ENCODE results near the gene ZNF57. TPM values are rescaled to one million over a fixed set of nuclear protein-coding genes. Genes with fewer than 3 reads are reported as not detected.
A peak's percentile ranks its signal among the peaks of the same experiment; 100 is the strongest.

Gene ZNF57
- total and polyA plus RNA-seq, 2 of the 13 experiments (the other 11 are each of a cell fraction or from before 2014, with no cell fraction given) = 6.6 to 17.5 TPM

GRCh38 chr19:2866495-2867024 is 34.2 kb upstream of the ZNF57 start:
- Histone ChIP-seq H3K27me3 (ENCODE audit: control insufficient read depth in 1 of 2, insufficient read depth in 2 of 2, low read length in 2 of 2) (no peaks in the 10 kb centered on the region), H3K4me1 (ENCODE audit: insufficient read depth, low read length) (peaks cover 41% of the 10 kb centered on the region), H3K36me3 (replicated peaks in 1 of 2; ENCODE audit: control insufficient read depth in 1 of 2, insufficient read depth in 2 of 2, low read length in 2 of 2) (no peaks in the 10 kb centered on the region), H3K4me3 (replicated peaks in 1 of 3; ENCODE audit: insufficient read depth in 1 of 3, low read depth in 2 of 3, low read length in 3 of 3) (peak overlapping the region; percentile 57 to 94 (median 68)), H3K27ac (ENCODE audit: extremely low read length, insufficient read depth, low read length) (peak overlapping the region; percentile 67), H3K79me2 (ENCODE audit: insufficient read depth, low read length) (peaks cover 25% of the 10 kb centered on the region), H2AFZ (ENCODE audit: low read length) (no peak overlapping the region), H3K9me3 (ENCODE audit: low read length) (no peaks in the 10 kb centered on the region), H3K4me2 (ENCODE audit: low read depth, low read length) (peak overlapping the region; percentile 93), H3K9ac (ENCODE audit: insufficient read depth, low read depth, low read length) (peak overlapping the region; percentile 58), H4K20me1 (ENCODE audit: insufficient read depth, low read length) (peaks cover 2% of the 10 kb centered on the region; the same call in 1 of the 2 replicates)
- POLR2A ChIA-PET = interaction anchor here (0.5 to 3.1 kb wide), 36 partner anchors 8 to 1373 kb away, joined by 3 to 49 read pairs (median 6); partner anchors contain the start of genes GADD45B, SGTA, THOP1 and ZNF554
- no peak for DNase-seq (ENCODE audit: low spot score)
- intact Hi-C loops (cut with micrococcal nuclease; ENCODE audit: unreplicated experiment) (loop anchor here (1.0 to 2.0 kb wide), 2 partner anchors 48 to 83 kb away; partner anchors contain the start of genes SGTA and ZNF554), in situ Hi-C loops (cut with HindIII; ENCODE audit: extremely low pct_ligation_motif_present, low pct_unique_long_range_greater_than_20kb) (no loop called here)
- 3% methylated on average over 6 of the region's 8 CpGs for WGBS (ENCODE audit: low lambda C conversion rate)
- peak; percentile 56 for ATAC-seq
- FAIRE-seq = no peak
- CTCF ChIA-PET (ENCODE audit: low intra/inter-chr PET ratio, low total read pairs) = no interaction called here
- BruUV-seq (replicated peaks) = no TSS peak
- TF ChIP-seq FOXO1 (CRISPR knock-in tag; IDR thresholded peaks at IDR 0.05) = no peak
- TF ChIP-seq PHB2 (IDR thresholded peaks at IDR 0.05; ENCODE audit: partially characterized antibody) = no peak
- TF ChIP-seq ZNF251 (CRISPR knock-in tag; IDR thresholded peaks at IDR 0.05) = no peak
- TF ChIP-seq KLF16 (CRISPR knock-in tag; IDR thresholded peaks at IDR 0.05) = no peak
- no peak for TF ChIP-seq BHLHE40 (IDR thresholded peaks at IDR 0.05; ENCODE audit: low read length)
- no peak for TF ChIP-seq NR2C2 (CRISPR knock-in tag; IDR thresholded peaks at IDR 0.05; ENCODE audit: borderline replicate concordance)
- no peak for TF ChIP-seq EED (CRISPR knock-in tag; IDR thresholded peaks at IDR 0.05)
- no peak for TF ChIP-seq NFRKB (IDR thresholded peaks at IDR 0.05)
- TF ChIP-seq RELA (CRISPR knock-in tag; IDR thresholded peaks at IDR 0.05) = no peak
- TF ChIP-seq SKI (IDR thresholded peaks at IDR 0.05; ENCODE audit: partially characterized antibody) = no peak
- no peak for TF ChIP-seq CREM (IDR thresholded peaks at IDR 0.05)
- TF ChIP-seq CREM (CRISPR knock-in tag; IDR thresholded peaks at IDR 0.05) = no peak
- no peak for TF ChIP-seq GABPB1 (CRISPR knock-in tag; IDR thresholded peaks at IDR 0.05)
- TF ChIP-seq RARA (CRISPR knock-in tag; IDR thresholded peaks at IDR 0.05) = peak; percentile 23; the same call in 1 of the 2 replicates
- TF ChIP-seq CBX5 (CRISPR knock-in tag; IDR thresholded peaks at IDR 0.05; ENCODE audit: borderline replicate concordance) = no peak
- 0 out of 2 replicates have a peak, but pooled peaks have one; percentile 7 for TF ChIP-seq MAX (IDR thresholded peaks at IDR 0.05)
- TF ChIP-seq ZNF563 (CRISPR knock-in tag; IDR thresholded peaks at IDR 0.05) = no peak; the same call in 1 of the 2 replicates
- no peak for TF ChIP-seq ZNF460 (CRISPR knock-in tag; IDR thresholded peaks at IDR 0.05; ENCODE audit: borderline replicate concordance)
- TF ChIP-seq ELF4 (CRISPR knock-in tag; IDR thresholded peaks at IDR 0.05; ENCODE audit: borderline replicate concordance) = no peak
- TF ChIP-seq CBFB (CRISPR knock-in tag; IDR thresholded peaks at IDR 0.05) = no peak
- no peak for TF ChIP-seq POLR2AphosphoS5 (IDR thresholded peaks at IDR 0.05; ENCODE audit: low read depth, low read length)
- no peak for TF ChIP-seq GPBP1L1 (CRISPR knock-in tag; IDR thresholded peaks at IDR 0.05)
- TF ChIP-seq PATZ1 (CRISPR knock-in tag; IDR thresholded peaks at IDR 0.05) = peak; percentile 37
- TF ChIP-seq HOXD1 (CRISPR knock-in tag; IDR thresholded peaks at IDR 0.05) = no peak
- no peak for TF ChIP-seq NONO (IDR thresholded peaks at IDR 0.05)
- TF ChIP-seq NONO (CRISPR knock-in tag; conservative IDR thresholded peaks at IDR 0.05) = no peak
